Mononuclear cell (primary cell): Measurements from ENCODE around the gene ADAMTS20. TPM values are rescaled to one million over a fixed set of nuclear protein-coding genes. Genes with fewer than 3 reads are reported as not detected.

Source experiments
- H3K27me3 ChIP-seq: 2 replicates; pipeline ENCODE4 v1.6.0; 2011; ENCODE audit warnings: low read length, control low read depth; ENCODE audit not compliant: insufficient read depth
- H3K4me1 ChIP-seq: 2 replicates; pipeline ENCODE4 v1.5.1; 2011; ENCODE audit warnings: mild to moderate bottlenecking, low read length, control low read depth; ENCODE audit not compliant: insufficient read depth
- H3K4me3 ChIP-seq: 2 replicates; pipeline ENCODE4 v1.5.1; 2011; ENCODE audit warnings: mild to moderate bottlenecking, low read length, moderate library complexity
- H3K9me3 ChIP-seq: 2 replicates; pipeline ENCODE4 v1.5.1; 2011; ENCODE audit warnings: low read depth, mild to moderate bottlenecking, control low read depth, low read length
- total RNA-seq: library from RNA; depleted of rRNA; stranded (reverse); fragments of >200 nt; gene quantifications from one replicate; pipeline ENCODE4 v1.2.3, GENCODE V29; 2012

Gene ADAMTS20, protein sequence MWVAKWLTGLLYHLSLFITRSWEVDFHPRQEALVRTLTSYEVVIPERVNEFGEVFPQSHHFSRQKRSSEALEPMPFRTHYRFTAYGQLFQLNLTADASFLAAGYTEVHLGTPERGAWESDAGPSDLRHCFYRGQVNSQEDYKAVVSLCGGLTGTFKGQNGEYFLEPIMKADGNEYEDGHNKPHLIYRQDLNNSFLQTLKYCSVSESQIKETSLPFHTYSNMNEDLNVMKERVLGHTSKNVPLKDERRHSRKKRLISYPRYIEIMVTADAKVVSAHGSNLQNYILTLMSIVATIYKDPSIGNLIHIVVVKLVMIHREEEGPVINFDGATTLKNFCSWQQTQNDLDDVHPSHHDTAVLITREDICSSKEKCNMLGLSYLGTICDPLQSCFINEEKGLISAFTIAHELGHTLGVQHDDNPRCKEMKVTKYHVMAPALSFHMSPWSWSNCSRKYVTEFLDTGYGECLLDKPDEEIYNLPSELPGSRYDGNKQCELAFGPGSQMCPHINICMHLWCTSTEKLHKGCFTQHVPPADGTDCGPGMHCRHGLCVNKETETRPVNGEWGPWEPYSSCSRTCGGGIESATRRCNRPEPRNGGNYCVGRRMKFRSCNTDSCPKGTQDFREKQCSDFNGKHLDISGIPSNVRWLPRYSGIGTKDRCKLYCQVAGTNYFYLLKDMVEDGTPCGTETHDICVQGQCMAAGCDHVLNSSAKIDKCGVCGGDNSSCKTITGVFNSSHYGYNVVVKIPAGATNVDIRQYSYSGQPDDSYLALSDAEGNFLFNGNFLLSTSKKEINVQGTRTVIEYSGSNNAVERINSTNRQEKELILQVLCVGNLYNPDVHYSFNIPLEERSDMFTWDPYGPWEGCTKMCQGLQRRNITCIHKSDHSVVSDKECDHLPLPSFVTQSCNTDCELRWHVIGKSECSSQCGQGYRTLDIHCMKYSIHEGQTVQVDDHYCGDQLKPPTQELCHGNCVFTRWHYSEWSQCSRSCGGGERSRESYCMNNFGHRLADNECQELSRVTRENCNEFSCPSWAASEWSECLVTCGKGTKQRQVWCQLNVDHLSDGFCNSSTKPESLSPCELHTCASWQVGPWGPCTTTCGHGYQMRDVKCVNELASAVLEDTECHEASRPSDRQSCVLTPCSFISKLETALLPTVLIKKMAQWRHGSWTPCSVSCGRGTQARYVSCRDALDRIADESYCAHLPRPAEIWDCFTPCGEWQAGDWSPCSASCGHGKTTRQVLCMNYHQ (N-terminal part only)
- total RNA-seq = not detected

DNA sequence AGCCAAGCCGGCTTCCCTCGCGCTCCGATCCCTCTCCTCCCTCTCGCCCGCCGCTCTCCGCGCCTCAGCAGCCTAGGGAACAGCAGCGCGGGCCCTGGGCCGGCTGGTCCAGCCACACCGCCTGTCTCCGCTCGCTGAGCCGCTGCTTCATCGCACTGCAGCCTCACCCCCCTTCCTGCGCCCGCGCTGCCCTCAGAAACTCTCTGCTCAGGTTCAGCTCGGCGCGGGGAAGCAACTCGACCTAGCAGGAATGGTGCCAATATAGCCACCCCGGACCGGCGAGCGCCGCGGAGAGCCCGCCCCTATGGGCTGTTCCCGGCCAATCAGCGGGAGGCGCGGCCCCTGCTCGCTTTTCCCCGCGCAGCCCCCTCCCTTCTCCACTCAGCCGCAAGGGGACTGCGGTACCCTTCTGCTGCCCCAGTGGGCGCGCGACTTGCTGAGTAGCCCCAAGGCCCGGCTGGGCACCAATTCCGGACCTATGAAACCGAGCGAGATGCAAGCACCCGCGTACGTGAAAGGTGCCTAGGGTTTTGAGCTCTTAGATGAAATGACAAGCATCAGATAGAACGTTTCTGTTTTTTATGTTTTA, at the start of gene ADAMTS20:
Gene ADAMTS20 (minus strand): TSS at position 233 of the 589 bp plus-strand sequence. CDS start 282 bp downstream, outside the sequence.
- peaks cover 20% of the 10 kb centered on the region for H3K9me3 ChIP-seq
- no peaks in the 10 kb centered on the region for H3K4me1 ChIP-seq
- no peak within 1 kb of the TSS for H3K4me3 ChIP-seq
- peaks cover 31% of the 10 kb centered on the region for H3K27me3 ChIP-seq

DNA sequence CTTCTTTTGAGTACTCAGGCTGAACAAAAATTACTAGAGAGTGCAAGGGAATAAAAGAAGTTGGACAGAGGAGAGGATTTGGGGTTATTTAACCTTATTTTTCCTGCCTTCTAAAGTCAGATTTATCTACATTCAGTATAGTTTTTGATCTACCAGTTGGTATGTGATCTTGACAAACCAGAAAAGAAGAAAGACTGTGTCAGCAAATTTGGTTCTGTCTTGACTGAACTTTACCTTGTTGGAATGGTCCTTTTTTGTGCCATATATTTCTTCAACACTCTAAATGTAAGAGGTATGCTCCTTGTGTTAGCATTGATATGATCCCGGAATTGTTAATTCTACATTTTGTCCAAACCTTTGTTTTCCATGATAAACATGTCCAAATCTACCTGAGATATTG, 47.7 kb upstream of the ADAMTS20 start:
- Histone ChIP-seq H3K9me3 (no peaks in the 10 kb centered on the region), H3K27me3 (no peaks in the 10 kb centered on the region), H3K4me3 (no peak overlapping the region), H3K4me1 (no peaks in the 10 kb centered on the region)

DNA sequence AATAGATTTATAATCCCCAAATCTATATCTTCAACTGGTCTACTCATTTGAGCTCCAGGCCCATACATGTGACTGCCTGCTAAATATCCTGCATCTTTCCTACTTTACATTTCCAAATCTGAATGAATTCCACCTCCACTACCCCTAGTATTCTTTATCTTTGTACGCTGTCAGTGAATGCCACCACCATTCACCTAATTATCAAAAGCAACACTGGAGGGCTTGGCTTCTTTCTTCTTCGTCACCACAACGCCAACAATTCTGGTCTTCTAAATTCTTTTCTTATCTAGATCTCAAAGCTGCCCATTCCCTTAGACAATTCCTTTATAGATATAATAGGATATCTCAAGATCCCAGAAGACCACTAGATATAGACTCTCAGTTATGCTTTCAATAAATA, 47.1 kb upstream of the ADAMTS20 start:
- Histone ChIP-seq H3K27me3 (no peaks in the 10 kb centered on the region), H3K9me3 (no peaks in the 10 kb centered on the region), H3K4me1 (no peaks in the 10 kb centered on the region), H3K4me3 (no peak overlapping the region)

DNA sequence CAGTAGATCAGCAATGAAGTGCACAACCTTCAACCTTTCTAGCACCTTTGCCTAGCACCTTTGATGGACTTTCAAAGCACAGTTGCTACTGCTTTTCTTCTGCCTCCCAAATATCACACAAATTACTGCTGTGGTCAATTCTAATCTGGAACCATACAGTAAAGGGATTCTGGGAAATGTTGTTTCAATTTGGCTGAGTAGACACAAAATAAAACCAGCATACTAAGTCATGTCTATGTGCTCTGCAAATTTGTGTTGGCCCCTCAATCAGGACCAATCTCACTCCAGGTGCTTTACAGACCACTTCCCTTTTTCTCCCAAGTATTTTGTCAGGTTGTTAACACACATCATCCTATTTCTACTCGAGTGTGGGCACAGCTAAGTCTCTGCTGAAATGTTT, 38.3 kb upstream of the ADAMTS20 start:
- Histone ChIP-seq H3K9me3 (no peaks in the 10 kb centered on the region), H3K4me1 (no peaks in the 10 kb centered on the region), H3K27me3 (no peaks in the 10 kb centered on the region), H3K4me3 (no peak overlapping the region)

DNA sequence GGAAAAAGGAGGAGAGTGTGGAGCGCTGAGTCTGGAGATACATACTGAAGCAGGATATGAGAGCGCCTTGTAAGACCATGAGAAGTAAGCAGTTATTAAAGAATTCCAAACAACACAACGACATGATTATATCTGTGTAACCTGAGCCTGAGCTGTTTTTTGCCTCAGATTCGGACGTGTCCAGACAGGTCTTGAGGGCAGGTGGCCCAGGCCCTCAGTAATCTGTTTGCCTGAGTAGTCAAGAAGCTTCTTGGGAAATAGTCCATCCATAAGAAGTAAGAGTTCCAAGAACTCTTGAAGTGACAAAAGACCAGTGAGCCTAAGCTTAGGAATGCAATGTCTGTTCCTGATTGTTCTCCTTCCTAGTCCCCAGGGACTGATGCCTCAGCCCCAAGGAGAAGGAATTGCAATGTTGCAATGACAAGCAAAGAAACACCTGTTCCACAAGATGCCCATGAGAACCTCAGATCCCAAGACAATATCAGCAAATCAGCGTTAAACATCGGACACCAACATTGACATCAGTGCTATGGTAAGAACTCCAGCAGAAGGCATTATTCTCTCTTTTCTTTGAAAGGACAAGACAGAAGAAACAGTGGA, 34.7 kb upstream of the ADAMTS20 start:
- no peak overlapping the region for H3K4me3 ChIP-seq
- H3K4me1 ChIP-seq = no peaks in the 10 kb centered on the region
- no peaks in the 10 kb centered on the region for H3K27me3 ChIP-seq
- H3K9me3 ChIP-seq = no peaks in the 10 kb centered on the region

DNA sequence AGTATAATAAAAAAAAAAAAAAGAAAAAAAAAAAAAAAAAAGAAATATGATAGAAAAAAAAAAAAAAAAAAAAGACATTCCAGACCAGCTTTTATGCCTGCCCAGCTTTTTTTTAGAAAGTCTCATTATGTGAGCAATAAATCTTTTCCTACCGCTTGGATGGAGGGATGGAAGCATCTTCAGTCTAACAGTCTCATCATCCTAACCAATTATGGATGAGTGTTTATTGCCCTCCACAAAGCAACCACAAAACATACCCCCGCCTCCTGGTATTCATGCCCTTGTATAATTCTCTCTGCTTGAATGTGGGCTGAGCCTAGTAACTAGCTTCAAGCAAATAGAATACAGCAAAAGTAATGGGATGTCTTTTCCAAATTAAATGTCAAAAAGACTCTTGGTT, 33.7 kb upstream of the ADAMTS20 start:
- Histone ChIP-seq H3K4me1 (no peaks in the 10 kb centered on the region), H3K9me3 (peaks cover 1% of the 10 kb centered on the region), H3K27me3 (no peaks in the 10 kb centered on the region), H3K4me3 (no peak overlapping the region)

DNA sequence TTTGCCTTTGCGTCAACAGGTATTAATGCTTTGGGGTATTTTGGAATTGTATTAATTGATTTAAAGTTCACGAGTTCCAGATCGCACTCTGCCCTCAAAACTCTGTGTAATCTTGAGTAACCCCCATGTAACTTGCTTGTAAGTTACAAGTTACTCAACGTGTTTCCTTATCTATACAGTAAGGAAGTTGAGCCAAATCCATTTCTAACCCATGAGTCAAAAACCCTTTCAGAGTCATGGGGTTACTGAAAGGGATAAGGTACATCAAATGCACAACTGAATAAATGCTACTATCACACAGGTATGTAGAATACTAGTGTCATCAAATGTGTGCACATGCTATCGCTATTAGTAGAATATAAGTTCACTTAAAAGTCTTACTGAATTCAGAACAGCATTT, 28.6 kb upstream of the ADAMTS20 start:
- Histone ChIP-seq H3K4me1 (no peaks in the 10 kb centered on the region), H3K27me3 (no peaks in the 10 kb centered on the region)

DNA sequence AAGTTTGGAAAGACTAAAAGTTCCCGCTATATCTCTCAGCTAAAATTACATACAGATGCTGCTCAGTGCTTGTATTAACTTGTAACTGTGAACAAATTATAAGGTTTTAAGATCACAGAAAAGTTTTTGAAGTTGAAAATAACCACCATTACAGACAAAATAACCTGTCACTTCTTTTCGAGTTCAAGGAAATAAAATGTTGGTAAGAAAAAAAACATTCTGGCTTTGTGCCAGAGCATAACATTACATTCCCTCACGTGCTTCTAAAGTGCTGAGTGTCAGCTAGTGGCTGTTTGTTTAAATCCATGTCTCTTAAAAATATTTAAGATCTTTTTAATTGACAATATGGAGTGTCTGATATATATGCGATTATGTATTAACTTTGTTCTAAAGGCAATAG, 27.2 kb upstream of the ADAMTS20 start:
- H3K27me3 ChIP-seq = no peaks in the 10 kb centered on the region
- no peak overlapping the region for H3K4me3 ChIP-seq
- H3K4me1 ChIP-seq = no peaks in the 10 kb centered on the region
- H3K9me3 ChIP-seq = peaks cover 5% of the 10 kb centered on the region

More for the DNA sequence above, 28.6 kb upstream of the ADAMTS20 start:
- Histone ChIP-seq H3K9me3 (peaks cover 5% of the 10 kb centered on the region), H3K4me3 (no peak overlapping the region)

DNA sequence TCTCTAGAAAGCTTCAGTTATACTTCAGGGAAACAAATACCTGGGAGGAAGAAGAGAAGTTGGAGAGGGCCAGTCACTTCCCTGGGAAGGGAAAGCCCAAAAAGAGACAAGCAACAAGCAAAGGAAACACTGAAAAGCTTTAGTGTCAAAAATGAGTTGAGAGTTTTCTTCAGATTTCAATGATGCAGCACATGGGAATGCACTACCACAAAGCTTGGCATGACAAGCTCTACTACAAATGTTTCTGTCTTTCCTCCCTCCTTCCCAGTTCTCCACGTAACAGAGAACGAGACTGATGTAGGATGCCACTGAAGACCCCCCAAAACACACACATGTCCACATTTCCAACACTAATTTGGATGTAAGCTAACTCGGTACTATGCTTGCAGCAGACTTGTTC, 26.8 kb upstream of the ADAMTS20 start:
- no peaks in the 10 kb centered on the region for H3K27me3 ChIP-seq
- no peak overlapping the region for H3K4me3 ChIP-seq
- H3K9me3 ChIP-seq = peaks cover 5% of the 10 kb centered on the region
- H3K4me1 ChIP-seq = no peaks in the 10 kb centered on the region

DNA sequence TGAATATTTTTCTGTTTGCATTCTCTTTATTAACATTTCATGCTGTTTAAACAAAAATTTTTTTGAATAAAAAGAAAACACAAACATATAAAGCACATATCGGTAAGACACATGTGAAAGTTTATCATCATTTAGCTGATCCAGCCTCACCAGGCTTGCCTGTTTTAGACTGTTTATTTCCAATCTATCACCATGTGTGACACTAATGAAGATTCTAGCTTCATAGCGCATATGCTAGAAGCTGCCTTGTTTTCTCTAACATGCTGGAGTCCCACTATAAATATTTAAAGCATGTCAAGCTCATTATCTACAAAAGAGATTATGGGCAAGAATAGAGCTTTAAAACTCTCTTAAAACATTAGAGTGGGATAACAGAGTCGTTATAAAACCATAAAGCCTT, 25.4 kb upstream of the ADAMTS20 start:
- Histone ChIP-seq H3K4me3 (no peak overlapping the region), H3K4me1 (no peaks in the 10 kb centered on the region), H3K9me3 (peaks cover 5% of the 10 kb centered on the region), H3K27me3 (no peaks in the 10 kb centered on the region)

DNA sequence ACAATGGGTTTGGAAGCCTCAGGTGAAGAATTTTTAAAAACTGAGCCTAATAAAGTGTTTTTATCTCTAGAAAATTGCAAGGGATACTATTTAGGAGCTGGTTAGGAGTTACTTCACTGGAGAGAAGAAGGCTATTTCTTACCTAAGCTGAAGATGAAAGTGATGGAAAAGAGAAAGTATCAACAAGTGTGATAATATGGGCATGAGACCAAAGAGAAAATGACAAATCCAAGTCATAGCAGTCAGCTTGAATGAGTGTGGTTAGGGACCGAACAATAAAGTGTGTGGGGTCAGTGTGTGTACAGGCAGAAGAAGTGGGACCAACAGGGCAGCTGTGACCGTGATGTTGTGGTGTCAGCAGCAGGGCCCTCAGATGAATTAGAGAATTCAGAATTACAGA, 24.2 kb upstream of the ADAMTS20 start:
- Histone ChIP-seq H3K4me3 (no peak overlapping the region), H3K9me3 (peaks cover 5% of the 10 kb centered on the region), H3K27me3 (no peaks in the 10 kb centered on the region), H3K4me1 (no peaks in the 10 kb centered on the region)

DNA sequence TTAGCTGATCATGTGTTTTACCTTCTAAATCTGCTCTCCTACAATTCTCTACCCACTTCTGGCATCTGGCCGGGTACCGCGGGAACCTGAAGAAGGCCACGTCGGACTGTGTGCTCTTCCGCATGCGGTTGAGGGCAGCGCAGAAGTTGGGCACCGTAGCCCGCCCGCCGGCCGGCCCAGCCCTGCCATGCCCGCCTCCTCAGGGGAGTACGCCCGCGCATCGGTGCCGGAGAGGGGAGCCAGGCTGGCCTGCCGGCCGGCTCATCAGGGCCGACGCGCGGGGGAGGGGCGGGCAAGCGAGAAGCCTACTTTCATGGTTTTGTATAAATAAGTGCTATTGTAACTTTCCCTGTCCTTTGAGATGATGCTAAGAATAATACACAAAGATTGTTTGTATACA, 19.9 kb upstream of the ADAMTS20 start:
- Histone ChIP-seq H3K4me1 (no peaks in the 10 kb centered on the region), H3K27me3 (no peaks in the 10 kb centered on the region), H3K9me3 (no peaks in the 10 kb centered on the region), H3K4me3 (no peak overlapping the region)

DNA sequence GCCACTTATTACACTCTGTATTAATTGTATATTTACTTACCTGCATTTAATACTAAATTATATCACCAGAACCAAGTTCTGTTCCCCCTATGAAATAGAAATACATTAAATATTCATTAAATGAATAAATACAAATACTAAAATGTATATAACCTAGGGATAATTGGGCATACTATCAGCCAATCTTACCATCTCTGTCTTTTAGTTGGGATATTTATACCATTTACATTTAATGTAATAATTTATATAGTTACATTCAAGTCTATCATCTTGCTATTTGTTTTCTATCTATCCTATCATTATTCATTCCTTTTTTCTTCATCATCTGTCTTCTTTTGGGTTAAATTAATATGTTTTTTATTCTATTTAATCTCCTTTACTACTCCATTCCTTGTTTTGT, 4.1 kb upstream of the ADAMTS20 start:
- Histone ChIP-seq H3K27me3 (peaks cover 20% of the 10 kb centered on the region), H3K4me3 (no peak overlapping the region), H3K4me1 (no peaks in the 10 kb centered on the region), H3K9me3 (peaks cover 20% of the 10 kb centered on the region)

DNA sequence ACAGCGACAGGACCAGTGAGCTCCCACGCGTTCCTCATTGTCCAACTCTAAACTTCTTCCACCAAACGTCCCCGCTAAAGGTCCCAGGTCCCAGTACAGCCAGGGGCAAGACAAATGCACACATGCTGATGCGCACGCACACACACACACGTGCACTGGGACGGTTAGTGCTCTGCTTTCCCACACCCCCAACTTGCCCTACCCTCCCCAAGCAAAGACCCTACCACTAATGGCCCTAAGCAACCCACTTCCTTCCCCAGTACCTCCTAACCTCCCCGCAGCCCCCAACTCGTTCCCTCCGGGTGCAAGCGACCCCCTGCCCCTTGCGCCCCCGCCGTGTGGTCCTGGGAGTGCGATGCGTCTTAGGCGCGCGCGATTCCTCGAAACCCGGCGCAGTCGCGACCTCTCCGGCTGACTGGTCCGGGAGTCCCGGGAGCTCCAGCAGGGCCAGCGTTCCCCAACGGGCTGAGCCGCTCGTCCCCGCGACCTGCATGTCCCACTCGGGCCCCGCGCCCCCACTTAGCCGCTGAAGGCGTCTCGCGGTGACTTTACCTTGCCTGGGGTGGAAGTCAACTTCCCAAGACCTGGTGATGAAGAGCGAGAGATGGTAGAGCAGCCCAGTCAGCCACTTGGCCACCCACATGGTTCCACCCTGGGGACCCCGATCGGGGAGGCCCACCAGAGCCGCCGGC, 578 bp downstream of the ADAMTS20 start:
- peaks cover 15% of the 10 kb centered on the region for H3K9me3 ChIP-seq
- no peak overlapping the region for H3K4me3 ChIP-seq
- peaks cover 31% of the 10 kb centered on the region for H3K27me3 ChIP-seq

More for the DNA sequence above, 578 bp downstream of the ADAMTS20 start:
- no peaks in the 10 kb centered on the region for H3K4me1 ChIP-seq
